Heart left ventricle (tissue), 16 donors: ENCODE data around the gene MAP3K20. TPM values are rescaled to one million over a fixed set of nuclear protein-coding genes. Genes with fewer than 3 reads are reported as not detected.

ENCODE experiments used
- ATAC-seq, 4 donors: fragments of 200-7000 bp; cut with Tn5 transposase; one replicate each; pipeline ENCODE4 v1.9.1; 2020 to 2022; ENCODE audit warnings: moderate library complexity in 4 of 4, mild to moderate bottlenecking in 3 of 4, moderate number of reproducible peaks in 1 of 4
- DNase-seq, 5 donors: peaks; one replicate each; pipeline ENCODE4 v3.0.0-alpha.2; 2020
- H3K27ac ChIP-seq, 12 donors: fragments of 200-600 bp; sonication (generic) in 4 of 12; one replicate each; pipeline versions ENCODE4 v1.5.0 to v1.8.0; 2016 to 2022; ENCODE audit warnings: mild to moderate bottlenecking in 2 of 12
- H3K27me3 ChIP-seq, 9 donors: fragments of 200-600 bp; sonication (generic) in 2 of 9; one replicate each; pipeline versions ENCODE4 v1.5.1 to v1.8.0; 2016 to 2022; ENCODE audit warnings: mild to moderate bottlenecking in 3 of 9
- H3K36me3 ChIP-seq, 9 donors: fragments of 200-600 bp; sonication (generic) in 2 of 9; one replicate each; pipeline versions ENCODE4 v1.5.0 to v1.8.0; 2018 to 2022; ENCODE audit warnings: mild to moderate bottlenecking in 2 of 9
- H3K4me1 ChIP-seq, 12 donors: fragments of 200-600 bp; sonication (generic) in 4 of 12; one replicate each; pipeline versions ENCODE4 v1.5.0 to v1.8.0; 2016 to 2022; ENCODE audit warnings: mild to moderate bottlenecking in 3 of 12
- H3K4me3 ChIP-seq, 12 donors: fragments of 200-600 bp; sonication (generic) in 4 of 12; one replicate each; pipeline versions ENCODE4 v1.5.0 to v1.8.0; 2017 to 2022; ENCODE audit warnings: mild to moderate bottlenecking in 9 of 12, moderate library complexity in 4 of 12
- H3K9me3 ChIP-seq, 12 donors: fragments of 200-600 bp; sonication (generic) in 4 of 12; one replicate each; pipeline versions ENCODE4 v1.5.0 to v1.8.0; 2016 to 2022; ENCODE audit warnings: mild to moderate bottlenecking in 1 of 12
- CTCF ChIP-seq, 12 donors: fragments of 200-600 bp; sonication (generic) in 4 of 12; IDR thresholded peaks; one replicate each; pipeline versions ENCODE4 v1.5.0 to v1.8.0; 2018 to 2022; ENCODE audit warnings: antibody characterized with exemption in 12 of 12, mild to moderate bottlenecking in 5 of 12
- POLR2A ChIP-seq, 2 donors: fragments of 450-650 bp; IDR thresholded peaks; one replicate each; pipeline ENCODE4 v1.6.1; 2017; ENCODE audit warnings: antibody characterized with exemption in 2 of 2, mild to moderate bottlenecking in 2 of 2, moderate library complexity in 2 of 2
- WGBS, 4 donors: extraction: QIAGEN DNeasy Blood & Tissue Kit in 2 of 4; methylation state at CpG; one replicate each; pipeline versions ENCODE4 v1.1.5 to v1.1.7; 2013 to 2018; 5-methylcytosine and 5-hydroxymethylcytosine counted together
- intact Hi-C, 10 donors: fragments of 100-400 bp; cut with DNase I; formaldehyde crosslinking; loops; one replicate each; pipeline versions ENCODE4 v1.11.1 to v1.14.2; 2022
- polyA plus RNA-seq, 2 donors: library from polyadenylated mRNA; stranded (reverse); fragments of 200-250 nt; gene quantifications; one replicate each; pipeline ENCODE4 v1.2.3, GENCODE V29; 2013
- total RNA-seq, 9 donors: library from RNA; depleted of rRNA in 2 of 9; stranded (reverse); fragments of >200 nt in 2 of 9; fragmentation: NEBNext Ultra II Directional in 3 of 9; extraction: Animal tissue kit (Norgen Biotek cat#: 25700) in 3 of 9; gene quantifications; one replicate each; pipeline versions ENCODE4 v1.1.0 to v1.2.4, GENCODE V29; 2016 to 2023
- donor health status: ischemic (EF 13 %, LVEDD 7.1; RV severe dilation, severe dysfunction).
- donor health status: healthy with polysubstance abuse.
- donor health status: DM: no; HTN: yes; CAD: no.
- donor health status: DM: no; HTN: no; CAD: no.
- donor health status: ischemic (EF 25% LVEDD 6.9; RV normal size, moderate dysfunction).
- donor health status: ischemic (EF 25% LVEDD 5.7; RV mildly dilated, moderate dysfunction).
- donor health status: healthy.
- donor health status: DM: yes; HTN: yes; CAD: no.
- donor health status: ischemic (EF 35%, LVEDD 5.7; RV mildly dilated, moderate dysfunction).
- donor health status: nonischemic (EF 11% LVEDD 7.7; RV severe dilation, severe dysfunction).
- donor health status: DM: yes; HTN: yes; CAD: no.
- donor health status: PGD.
- donor health status: ischemic (EF 29% LVEDD 5.4; RV normal size, mild dysfunction).
- donor health status: nonischemic (EF 23%, LVEDD 6.1; RV moderate dilation, normal function).

The MAP3K20 gene
- total and polyA plus RNA-seq, 11 donors, result 98.6 to 487 (median 355) TPM

GRCh38 chr2:173050684-173051083, 25.0 kb upstream of the MAP3K20 start:
- DNase-seq (no peak), ATAC-seq (no peak)
- H3K36me3 ChIP-seq, result peaks cover 0 to 7% (median 0%) of the 10 kb centered on the region in 9 donors
- intact Hi-C loops, result loop anchor here in 1 of 10 donors (1.0 kb wide), 1 partner anchor 18 kb away; no protein-coding TSS in a partner anchor
- H3K9me3 ChIP-seq, result no peaks in the 10 kb centered on the region
- H3K27ac ChIP-seq, result no peak overlapping the region
- no peak for TF ChIP-seq POLR2A (IDR thresholded peaks at IDR 0.05)
- no peaks in the 10 kb centered on the region for H3K27me3 ChIP-seq
- 85 to 95% (median 93%) methylated on average over 4 of the region's 4 CpGs for WGBS, 4 donors
- no peak overlapping the region for H3K4me3 ChIP-seq
- H3K4me1 ChIP-seq, result peaks cover 0 to 35% (median 13%) of the 10 kb centered on the region in 12 donors

- intact Hi-C loops, result loop anchor here in 1 of 10 donors (1.0 kb wide), 1 partner anchor 19 kb away; no protein-coding TSS in a partner anchor
- WGBS, 4 donors, result 73 to 82% (median 77%) methylated on average over 7 of the region's 7 CpGs
- peaks cover 0 to 7% (median 0%) of the 10 kb centered on the region in 9 donors for H3K36me3 ChIP-seq
Observed at GRCh38 chr2:173051463-173052215, 24.0 kb upstream of the MAP3K20 start.

GRCh38 chr2:173053043-173053699, 22.5 kb upstream of the MAP3K20 start:
- ATAC-seq (no peak), DNase-seq (no peak)
- Histone ChIP-seq H3K27me3 (no peaks in the 10 kb centered on the region), H3K4me3 (no peak overlapping the region), H3K4me1 (peaks cover 0 to 35% (median 14%) of the 10 kb centered on the region in 12 donors), H3K27ac (no peak overlapping the region), H3K9me3 (no peaks in the 10 kb centered on the region), H3K36me3 (peaks cover 0 to 7% (median 0%) of the 10 kb centered on the region in 9 donors)
- 91 to 95% (median 92%) methylated on average over 3 of the region's 3 CpGs for WGBS, 4 donors
- intact Hi-C loops, result no loop called here
- TF ChIP-seq CTCF (IDR thresholded peaks at IDR 0.05) (no peak), POLR2A (IDR thresholded peaks at IDR 0.05) (no peak)

More at GRCh38 chr2:173051463-173052215, 24.0 kb upstream of the MAP3K20 start:
- H3K27me3 ChIP-seq, result no peaks in the 10 kb centered on the region
- DNase-seq, result no peak
- peaks cover 0 to 35% (median 13%) of the 10 kb centered on the region in 12 donors for H3K4me1 ChIP-seq
- H3K4me3 ChIP-seq, result no peak overlapping the region
- no peak overlapping the region for H3K27ac ChIP-seq
- ATAC-seq, result no peak
- H3K9me3 ChIP-seq, result no peaks in the 10 kb centered on the region
- no peak for TF ChIP-seq POLR2A (IDR thresholded peaks at IDR 0.05)

- Histone ChIP-seq H3K27me3 (no peaks in the 10 kb centered on the region), H3K4me1 (peaks cover 0 to 30% (median 5%) of the 10 kb centered on the region in 12 donors), H3K4me3 (no peak overlapping the region), H3K9me3 (no peaks in the 10 kb centered on the region), H3K36me3 (peaks cover 0 to 7% (median 0%) of the 10 kb centered on the region in 9 donors), H3K27ac (no peak overlapping the region)
- TF ChIP-seq POLR2A (IDR thresholded peaks at IDR 0.05), result no peak
- TF ChIP-seq CTCF (IDR thresholded peaks at IDR 0.05), result no peak
- ATAC-seq (no peak), DNase-seq (no peak)
- 92 to 98% (median 95%) methylated on average over 3 of the region's 3 CpGs for WGBS, 4 donors
- intact Hi-C loops, result no loop called here
Observed at GRCh38 chr2:173054466-173054865, 21.2 kb upstream of the MAP3K20 start.
